IMR-90 (cell line): ENCODE measurements around the gene NEAT1. TPM values are rescaled to one million over a fixed set of nuclear protein-coding genes. Genes with fewer than 3 reads are reported as not detected.
A peak's percentile ranks its signal among the peaks of the same experiment; 100 is the strongest.

ENCODE experiments used
- ATAC-seq: fragments of 200-7000 bp; cut with Tn5 transposase; 2 replicates; pipeline ENCODE4 v1.9.1; 2020; ENCODE audit warnings: low read depth, mild to moderate bottlenecking, moderate library complexity
- BruUV-seq: library from RNA; stranded (reverse); fragments of 400-500 nt; replicated peaks from 2 replicates; lab custom pipeline; 2021; lab: Mats Ljungman, UMichigan
- CTCF ChIA-PET: fragments of 300-600 bp; formaldehyde crosslinking; extraction: SDS; loops from one replicate; lab custom pipeline; 2021; ENCODE audit warnings: antibody characterized with exemption; lab: Yijun Ruan, JAX
- POLR2A ChIA-PET: fragments of 300-600 bp; sonication (Branson Sonifier 250); formaldehyde crosslinking; loops from one replicate; lab custom pipeline; 2022; ENCODE audit warnings: antibody characterized with exemption; ENCODE audit not compliant: unreplicated experiment; lab: Charles Lee
- DNase-seq: peaks from one replicate; pipeline ENCODE4 v3.0.0; 2013
- H2AFZ ChIP-seq: replicated peaks from 2 replicates; pipeline ENCODE3; 2013; ENCODE audit warnings: low read length, mild to moderate bottlenecking; ENCODE audit not compliant: poor library complexity
- H2AK5ac ChIP-seq: 2 replicates; pipeline ENCODE4 v1.6.1; 2013; ENCODE audit warnings: low read depth, low read length, inconsistent platforms
- H2AK9ac ChIP-seq: replicated peaks from 2 replicates; pipeline ENCODE3; 2013; ENCODE audit warnings: mild to moderate bottlenecking, low read depth, low read length, moderate library complexity; ENCODE audit not compliant: poor library complexity
- H2BK120ac ChIP-seq: 2 replicates; pipeline ENCODE4 v1.6.1; 2013; ENCODE audit warnings: low read depth, low read length, inconsistent platforms
- H2BK15ac ChIP-seq: 3 replicates; pipeline ENCODE4 v1.6.1; 2013; ENCODE audit warnings: low read depth, low read length, inconsistent platforms
- H2BK20ac ChIP-seq: 2 replicates; pipeline ENCODE4 v1.6.1; 2013; ENCODE audit warnings: low read depth, mild to moderate bottlenecking, inconsistent platforms, low read length, moderate library complexity
- H2BK5ac ChIP-seq: 2 replicates; pipeline ENCODE4 v1.6.1; 2013; ENCODE audit warnings: mild to moderate bottlenecking, low read depth, low read length, inconsistent platforms; ENCODE audit not compliant: poor library complexity, severe bottlenecking
- H3K14ac ChIP-seq: replicated peaks from 2 replicates; pipeline ENCODE4 v1.6.1; 2013; ENCODE audit warnings: low read depth, low read length, inconsistent platforms
- H3K18ac ChIP-seq: 2 replicates; pipeline ENCODE4 v1.6.1; 2013; ENCODE audit warnings: low read depth, low read length, control low read depth
- H3K23ac ChIP-seq: 2 replicates; pipeline ENCODE4 v1.6.1; 2013; ENCODE audit warnings: low read depth, low read length, inconsistent platforms
- H3K27ac ChIP-seq: 2 replicates; pipeline ENCODE4 v1.5.1; 2013; ENCODE audit warnings: mild to moderate bottlenecking, control low read depth, low read length; ENCODE audit not compliant: insufficient read depth
- H3K27me3 ChIP-seq: 2 replicates; pipeline ENCODE4 v1.6.1; 2013; ENCODE audit warnings: low read length; ENCODE audit not compliant: control insufficient read depth, insufficient read depth
- H3K36me3 ChIP-seq: 2 replicates; pipeline ENCODE4 v1.6.1; 2013; ENCODE audit warnings: low read length, mixed read lengths; ENCODE audit not compliant: control insufficient read depth, insufficient read depth
- H3K4ac ChIP-seq: 2 replicates; pipeline ENCODE4 v1.6.1; 2013; ENCODE audit warnings: low read depth, low read length, inconsistent platforms
- H3K4me1 ChIP-seq: 2 replicates; pipeline ENCODE4 v1.6.1; 2013; ENCODE audit warnings: low read length, mixed read lengths; ENCODE audit not compliant: control insufficient read depth, insufficient read depth
- H3K4me2 ChIP-seq: 2 replicates; pipeline ENCODE4 v1.6.1; 2013; ENCODE audit warnings: low read depth, mild to moderate bottlenecking, control low read depth, low read length, moderate library complexity
- H3K4me3 ChIP-seq: 2 replicates; pipeline ENCODE4 v1.5.1; 2013; ENCODE audit warnings: low read depth, mild to moderate bottlenecking, control low read depth, low read length, moderate library complexity; ENCODE audit not compliant: insufficient read depth
- H3K56ac ChIP-seq: 2 replicates; pipeline ENCODE4 v1.6.1; 2013; ENCODE audit warnings: low read length, inconsistent platforms; ENCODE audit not compliant: insufficient read depth; ENCODE audit errors: extremely low read depth
- H3K79me1 ChIP-seq, 2 experiments: 2 replicates each; pipeline ENCODE4 v1.6.1; 2013; ENCODE audit warnings: low read length in 2 of 2, inconsistent platforms in 1 of 2, low read depth in 1 of 2
- H3K9ac ChIP-seq: 2 replicates; pipeline ENCODE4 v1.6.1; 2013; ENCODE audit warnings: low read depth, low read length, control low read depth
- H3K9me1 ChIP-seq: 2 replicates; pipeline ENCODE4 v1.6.1; 2013; ENCODE audit warnings: low read length, inconsistent platforms; ENCODE audit not compliant: insufficient read depth
- H3K9me3 ChIP-seq: 2 replicates; pipeline ENCODE4 v1.6.1; 2013; ENCODE audit warnings: low read length; ENCODE audit not compliant: control insufficient read depth, insufficient read depth
- H4K20me1 ChIP-seq: 2 replicates; pipeline ENCODE4 v1.6.1; 2013; ENCODE audit warnings: low read length, inconsistent platforms; ENCODE audit not compliant: insufficient read depth
- H4K5ac ChIP-seq: 2 replicates; pipeline ENCODE4 v1.6.1; 2013; ENCODE audit warnings: mild to moderate bottlenecking, low read depth, low read length, control low read depth
- H4K8ac ChIP-seq, 2 experiments: 2 replicates each; pipeline ENCODE4 v1.6.1; 2013; ENCODE audit warnings: low read depth in 2 of 2, low read length in 2 of 2, control low read depth in 1 of 2, inconsistent platforms in 1 of 2
- H4K91ac ChIP-seq: 2 replicates; pipeline ENCODE4 v1.6.1; 2013; ENCODE audit warnings: low read depth, low read length, inconsistent platforms; ENCODE audit not compliant: insufficient read depth
- BHLHE40 ChIP-seq: fragments of 150-350 bp; IDR thresholded peaks from 2 replicates; pipeline ENCODE4 v1.6.1; 2016; ENCODE audit warnings: mild to moderate bottlenecking, low read depth, low read length
- CEBPB ChIP-seq: IDR thresholded peaks from 2 replicates; pipeline ENCODE4 v1.6.1; 2012; ENCODE audit warnings: low read depth, low read length, improper control_type of control experiment
- CHD1 ChIP-seq: IDR thresholded peaks from 2 replicates; pipeline ENCODE4 v1.6.1; 2012; ENCODE audit warnings: low read depth, low read length, improper control_type of control experiment
- MAFK ChIP-seq: IDR thresholded peaks from 2 replicates; pipeline ENCODE4 v1.6.1; 2012; ENCODE audit warnings: low read depth, low read length, improper control_type of control experiment
- MAZ ChIP-seq: IDR thresholded peaks from 2 replicates; pipeline ENCODE4 v1.6.1; 2012; ENCODE audit warnings: low read depth, mild to moderate bottlenecking, low read length, improper control_type of control experiment, moderate library complexity, borderline replicate concordance
- MXI1 ChIP-seq: IDR thresholded peaks from 2 replicates; pipeline ENCODE4 v1.6.1; 2012; ENCODE audit warnings: low read depth, mild to moderate bottlenecking, low read length, moderate library complexity, borderline replicate concordance
- NFE2L2 ChIP-seq: fragments of 150-350 bp; IDR thresholded peaks from 2 replicates; pipeline ENCODE4 v1.6.1; 2016; ENCODE audit warnings: low read depth, mild to moderate bottlenecking, low read length
- POLR2A ChIP-seq: IDR thresholded peaks from 2 replicates; pipeline ENCODE4 v1.6.1; 2012; ENCODE audit warnings: mild to moderate bottlenecking, low read depth, low read length
- RAD21 ChIP-seq: IDR thresholded peaks from 2 replicates; pipeline ENCODE4 v1.6.1; 2012; ENCODE audit warnings: low read length, improper control_type of control experiment
- SMC3 ChIP-seq: fragments of 150-350 bp; IDR thresholded peaks from 2 replicates; pipeline ENCODE4 v1.6.1; 2016; ENCODE audit warnings: low read depth, mild to moderate bottlenecking, antibody characterized with exemption, low read length, moderate library complexity
- WGBS, 2 experiments: methylation state at CpG; one replicate each; pipeline versions ENCODE4 v1.1.5 to v1.1.7; 2013; ENCODE audit warnings: missing lambda C conversion rate in 2 of 2; ENCODE audit not compliant: insufficient read length in 1 of 2; ENCODE audit errors: extremely low coverage in 2 of 2; 5-methylcytosine and 5-hydroxymethylcytosine counted together
- dilution Hi-C: fragments of 300-500 bp; cut with HindIII; formaldehyde crosslinking; loops from one replicate; pipeline ENCODE4 v1.14.3; 2018; ENCODE audit warnings: low sequenced_read_pairs; ENCODE audit not compliant: unreplicated experiment
- in situ Hi-C: fragments of 300-500 bp; cut with MboI; formaldehyde crosslinking; loops from 3 replicates; pipeline ENCODE4 v1.14.3; 2019; ENCODE audit warnings: low sequenced_read_pairs, inconsistent platforms, mixed read lengths
- intact Hi-C: fragments of 100-400 bp; cut with micrococcal nuclease; formaldehyde crosslinking; loops from 2 replicates; pipeline ENCODE4 v1.10.0; 2022
- polyA plus RNA-seq, 3 experiments: library from polyadenylated mRNA; depleted of rRNA; stranded (reverse); fragments of >200 nt; gene quantifications; 2 replicates each; pipeline ENCODE4 v1.2.3, GENCODE V29; 2012; ENCODE audit warnings: low replicate concordance in 1 of 3
- total RNA-seq: library from RNA; depleted of rRNA; stranded (reverse); fragments of >200 nt; gene quantifications from 2 replicates; pipeline ENCODE4 v1.2.3, GENCODE V29; 2012
- TF ChIP-seq, protein P1 (sequence below): fragments of 150-350 bp; IDR thresholded peaks from 2 replicates; pipeline ENCODE4 v1.6.1; 2017; ENCODE audit warnings: mild to moderate bottlenecking, antibody characterized with exemption, low read length, low read depth
- TF ChIP-seq, protein P2 (sequence below): fragments of 150-350 bp; IDR thresholded peaks from 2 replicates; pipeline ENCODE4 v1.6.1; 2016; ENCODE audit warnings: low read depth, mild to moderate bottlenecking, low read length, moderate library complexity, borderline replicate concordance

The NEAT1 gene
- total and polyA plus RNA-seq, 2 of the 4 experiments (the other 2 are of a cell fraction): 30.1 to 114 TPM

DNA sequence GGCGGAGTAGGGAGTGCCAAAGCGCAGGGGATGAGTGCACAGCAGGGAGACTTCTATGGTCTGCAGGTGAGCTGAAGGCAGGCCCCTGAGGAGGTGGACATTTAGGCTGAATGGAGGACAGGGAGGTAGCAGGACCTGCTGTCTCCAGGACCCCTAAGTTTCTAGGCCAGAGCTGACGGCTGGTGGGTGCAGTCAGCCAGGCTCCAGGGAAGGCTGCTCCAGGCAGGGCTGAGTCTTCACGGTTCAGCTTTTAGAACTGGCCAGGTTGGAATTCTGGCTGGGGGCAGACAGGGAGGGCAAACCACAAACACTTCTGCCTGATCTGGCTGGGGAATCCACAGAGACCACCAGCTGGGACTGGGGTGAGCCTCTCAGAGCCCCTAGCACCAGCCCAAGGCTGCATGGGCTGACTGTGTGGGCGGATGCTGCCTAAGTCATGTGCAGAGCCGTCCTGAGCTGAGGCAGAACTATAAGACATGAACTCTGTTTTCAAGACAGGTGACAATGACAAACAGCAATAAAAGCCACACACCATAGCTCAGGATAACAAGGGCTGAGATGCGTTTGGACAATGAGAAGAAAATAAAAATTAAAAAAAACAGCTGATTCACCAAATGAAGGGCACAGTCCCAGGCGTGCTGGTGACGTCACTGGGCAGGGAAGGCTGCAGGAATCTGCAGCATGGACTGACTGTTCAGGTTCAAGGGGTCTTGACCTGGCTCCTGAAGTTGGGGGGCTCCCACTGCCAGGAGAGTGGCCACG, 65.9 kb downstream of the NEAT1 start:
- H3K9me1 ChIP-seq: peaks cover 23% of the 10 kb centered on the region
- H4K8ac ChIP-seq: peak overlapping the region; percentile 78 to 93
- H2AK9ac ChIP-seq: peak overlapping the region; percentile 97
- intact Hi-C loops (no loop called here), dilution Hi-C loops (no loop called here), in situ Hi-C loops (no loop called here)
- H3K9me3 ChIP-seq: no peaks in the 10 kb centered on the region
- H2BK15ac ChIP-seq: peak overlapping the region; percentile 87; the same call in 2 of the 3 replicates
- H3K56ac ChIP-seq: peak overlapping the region; percentile 75
- peak overlapping the region; percentile 97 for H4K91ac ChIP-seq
- POLR2A ChIA-PET: interaction anchor here (0.5 to 9.6 kb wide), 10 partner anchors 8 to 1121 kb away, joined by 3 to 400 read pairs (median 9); partner anchors contain the start of genes MALAT1 and NEAT1
- peaks cover 18 to 71% of the 10 kb centered on the region in 2 experiments for H3K79me1 ChIP-seq
- peak overlapping the region; percentile 93 for H3K23ac ChIP-seq
- CTCF ChIA-PET: interaction anchor here (0.7 to 1.4 kb wide), 3 partner anchors 9 to 11 kb away, joined by 3 to 5 read pairs (median 5); partner anchors contain the start of gene MALAT1
- no peak overlapping the region for H3K4me3 ChIP-seq
- H3K27me3 ChIP-seq: no peaks in the 10 kb centered on the region
- peak; percentile 71 for DNase-seq
- peak overlapping the region; percentile 93 for H2BK5ac ChIP-seq
- H2BK20ac ChIP-seq: peak overlapping the region; percentile 96
- TF ChIP-seq CHD1 (no peak), MAFK (no peak), RAD21 (no peak), MAZ (no peak), MXI1 (no peak), NFE2L2 (peak; percentile 77), POLR2A (peak; percentile 51; the same call in 1 of the 2 replicates), CEBPB (no peak), BHLHE40 (peak; percentile 92), SMC3 (no peak)
- TF ChIP-seq, protein P1, sequence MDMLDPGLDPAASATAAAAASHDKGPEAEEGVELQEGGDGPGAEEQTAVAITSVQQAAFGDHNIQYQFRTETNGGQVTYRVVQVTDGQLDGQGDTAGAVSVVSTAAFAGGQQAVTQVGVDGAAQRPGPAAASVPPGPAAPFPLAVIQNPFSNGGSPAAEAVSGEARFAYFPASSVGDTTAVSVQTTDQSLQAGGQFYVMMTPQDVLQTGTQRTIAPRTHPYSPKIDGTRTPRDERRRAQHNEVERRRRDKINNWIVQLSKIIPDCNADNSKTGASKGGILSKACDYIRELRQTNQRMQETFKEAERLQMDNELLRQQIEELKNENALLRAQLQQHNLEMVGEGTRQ: peak; percentile 19; the same call in 1 of the 2 replicates
- TF ChIP-seq, protein P2, sequence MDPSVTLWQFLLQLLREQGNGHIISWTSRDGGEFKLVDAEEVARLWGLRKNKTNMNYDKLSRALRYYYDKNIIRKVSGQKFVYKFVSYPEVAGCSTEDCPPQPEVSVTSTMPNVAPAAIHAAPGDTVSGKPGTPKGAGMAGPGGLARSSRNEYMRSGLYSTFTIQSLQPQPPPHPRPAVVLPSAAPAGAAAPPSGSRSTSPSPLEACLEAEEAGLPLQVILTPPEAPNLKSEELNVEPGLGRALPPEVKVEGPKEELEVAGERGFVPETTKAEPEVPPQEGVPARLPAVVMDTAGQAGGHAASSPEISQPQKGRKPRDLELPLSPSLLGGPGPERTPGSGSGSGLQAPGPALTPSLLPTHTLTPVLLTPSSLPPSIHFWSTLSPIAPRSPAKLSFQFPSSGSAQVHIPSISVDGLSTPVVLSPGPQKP: no peak
- no peak for ATAC-seq
- H4K20me1 ChIP-seq: no peaks in the 10 kb centered on the region; the same call in 1 of the 2 replicates
- H2AFZ ChIP-seq: peak overlapping the region; percentile 63
- no TSS peak for BruUV-seq
- peak overlapping the region; percentile 56 for H3K9ac ChIP-seq
- peak overlapping the region; percentile 98 for H2AK5ac ChIP-seq
- 44% methylated on average over 5 of the region's 10 CpGs; no CpG with 5 or more reads in 1 of the 2 experiments for WGBS, 2 experiments
- peak overlapping the region; percentile 85 for H3K27ac ChIP-seq
- peak overlapping the region; percentile 70 for H3K4me2 ChIP-seq
- peak overlapping the region; percentile 64 for H3K18ac ChIP-seq
- H3K4me1 ChIP-seq: peaks cover 56% of the 10 kb centered on the region
- H4K5ac ChIP-seq: peak overlapping the region; percentile 47
- H3K4ac ChIP-seq: peak overlapping the region; percentile 98
- peak overlapping the region; percentile 97 for H2BK120ac ChIP-seq
- H3K36me3 ChIP-seq: no peaks in the 10 kb centered on the region
- H3K14ac ChIP-seq: peak overlapping the region; percentile 93
